Neural cell (in vitro differentiated cells): ENCODE measurements around the gene LDAH. TPM values are rescaled to one million over a fixed set of nuclear protein-coding genes. Genes with fewer than 3 reads are reported as not detected.

Experiments
- H2AFZ ChIP-seq: fragments of 200-600, 300-800 bp; sonication (generic), shearing (Covaris generic); 2 replicates; pipeline ENCODE4 v1.6.0; 2014; ENCODE audit warnings: low read depth, mild to moderate bottlenecking, antibody characterized with exemption, low read length, moderate library complexity
- H3F3A ChIP-seq: fragments of 200-600 bp; shearing (Covaris generic); 2 replicates; pipeline ENCODE4 v1.6.1; 2016; ENCODE audit warnings: mild to moderate bottlenecking, moderate library complexity, mixed read lengths, antibody characterized with exemption, low read length; ENCODE audit not compliant: insufficient read depth, poor library complexity, severe bottlenecking
- H3K27ac ChIP-seq: fragments of 200-600, 300-800 bp; sonication (generic), shearing (Covaris generic); 2 replicates; pipeline ENCODE4 v1.5.1; 2014; ENCODE audit warnings: mild to moderate bottlenecking, low read length, moderate library complexity
- H3K27me3 ChIP-seq: fragments of 300-800, 200-600 bp; sonication (generic), shearing (Covaris generic); 2 replicates; pipeline ENCODE4 v1.6.0; 2014; ENCODE audit warnings: mild to moderate bottlenecking, low read depth, low read length, moderate library complexity; ENCODE audit not compliant: insufficient read depth
- H3K36me3 ChIP-seq: fragments of 300-800, 200-600 bp; sonication (generic), shearing (Covaris generic); 2 replicates; pipeline ENCODE4 v1.5.1; 2014; ENCODE audit warnings: mild to moderate bottlenecking, antibody characterized with exemption, low read length, moderate library complexity; ENCODE audit not compliant: insufficient read depth
- H3K4me2 ChIP-seq: fragments of 300-800, 200-600 bp; sonication (generic), shearing (Covaris generic); 2 replicates; pipeline ENCODE4 v1.6.0; 2014; ENCODE audit warnings: mild to moderate bottlenecking, low read length
- H3K4me3 ChIP-seq: fragments of 300-800, 200-600 bp; sonication (generic), shearing (Covaris generic); 2 replicates; pipeline ENCODE4 v1.5.1; 2014; ENCODE audit warnings: mild to moderate bottlenecking, low read length, moderate library complexity
- H3K79me2 ChIP-seq: fragments of 200-600 bp; shearing (Covaris generic); replicated peaks from 2 replicates; pipeline ENCODE4 v1.6.0; 2014; ENCODE audit warnings: mild to moderate bottlenecking, low read length, moderate library complexity; ENCODE audit not compliant: insufficient read depth
- H3K9ac ChIP-seq: fragments of 300-800, 200-600 bp; sonication (generic), shearing (Covaris generic); 2 replicates; pipeline ENCODE4 v1.6.1; 2016; ENCODE audit warnings: mild to moderate bottlenecking, low read length, mixed read lengths
- H3K9me2 ChIP-seq: fragments of 200-600 bp; shearing (Covaris generic); 2 replicates; pipeline ENCODE4 v1.6.1; 2016; ENCODE audit warnings: mild to moderate bottlenecking, low read length, mixed read lengths; ENCODE audit not compliant: insufficient read depth
- H3K9me3 ChIP-seq: fragments of 200-600, 300-800 bp; sonication (generic), shearing (Covaris generic); 2 replicates; pipeline ENCODE4 v1.6.1; 2016; ENCODE audit warnings: mild to moderate bottlenecking, mixed run types, low read length, moderate library complexity, mixed read lengths
- H4K20me1 ChIP-seq: fragments of 200-600 bp; shearing (Covaris generic); 2 replicates; pipeline ENCODE4 v1.6.1; 2016; ENCODE audit warnings: mild to moderate bottlenecking, mixed run types; ENCODE audit not compliant: insufficient read depth
- EP300 ChIP-seq: fragments of 450-650 bp; conservative IDR thresholded peaks from 2 replicates; pipeline ENCODE4 v1.6.1; 2014; ENCODE audit warnings: antibody characterized with exemption, mild to moderate bottlenecking, moderate library complexity; ENCODE audit not compliant: poor library complexity, severe bottlenecking
- EZH2 ChIP-seq: fragments of 200-600, 300-800 bp; shearing (Covaris generic), sonication (generic); IDR thresholded peaks from 2 replicates; pipeline ENCODE4 v1.6.1; 2014; ENCODE audit warnings: antibody characterized with exemption, low read length, borderline replicate concordance, mild to moderate bottlenecking; ENCODE audit not compliant: insufficient read depth, poor library complexity, severe bottlenecking
- MXI1 ChIP-seq: fragments of 450-650 bp; conservative IDR thresholded peaks from 2 replicates; pipeline ENCODE4 v1.6.1; 2014; ENCODE audit warnings: antibody characterized with exemption, mild to moderate bottlenecking; ENCODE audit not compliant: poor library complexity, severe bottlenecking
- POLR2AphosphoS5 ChIP-seq: IDR thresholded peaks from 2 replicates; pipeline ENCODE4 v1.6.1; 2012
- RAD21 ChIP-seq: fragments of 450-650 bp; conservative IDR thresholded peaks from 2 replicates; pipeline ENCODE4 v1.6.1; 2014; ENCODE audit warnings: antibody characterized with exemption, mild to moderate bottlenecking, moderate library complexity
- SMC3 ChIP-seq: fragments of 450-650 bp; conservative IDR thresholded peaks from 2 replicates; pipeline ENCODE4 v1.6.1; 2014; ENCODE audit warnings: antibody characterized with exemption, mild to moderate bottlenecking, moderate library complexity; ENCODE audit not compliant: poor library complexity
- TAF1 ChIP-seq: IDR thresholded peaks from 2 replicates; pipeline ENCODE4 v1.6.1; 2012; ENCODE audit warnings: low read depth
- polyA plus RNA-seq: library from polyadenylated mRNA; depleted of rRNA; stranded (reverse); fragments of >200 nt; gene quantifications from 2 replicates; pipeline ENCODE4 v1.2.3, GENCODE V29; 2014
- TF ChIP-seq, protein P1 (sequence below): IDR thresholded peaks from 2 replicates; pipeline ENCODE4 v1.6.1; 2012; ENCODE audit warnings: borderline replicate concordance
- TF ChIP-seq, protein P2 (sequence below): fragments of 450-650 bp; IDR thresholded peaks from 2 replicates; pipeline ENCODE4 v1.5.1; 2014; ENCODE audit warnings: antibody characterized with exemption, mild to moderate bottlenecking, moderate library complexity; ENCODE audit not compliant: poor library complexity, severe bottlenecking

The LDAH gene
- polyA plus RNA-seq, 1 donor from 2014 or later = 44.1 TPM

DNA sequence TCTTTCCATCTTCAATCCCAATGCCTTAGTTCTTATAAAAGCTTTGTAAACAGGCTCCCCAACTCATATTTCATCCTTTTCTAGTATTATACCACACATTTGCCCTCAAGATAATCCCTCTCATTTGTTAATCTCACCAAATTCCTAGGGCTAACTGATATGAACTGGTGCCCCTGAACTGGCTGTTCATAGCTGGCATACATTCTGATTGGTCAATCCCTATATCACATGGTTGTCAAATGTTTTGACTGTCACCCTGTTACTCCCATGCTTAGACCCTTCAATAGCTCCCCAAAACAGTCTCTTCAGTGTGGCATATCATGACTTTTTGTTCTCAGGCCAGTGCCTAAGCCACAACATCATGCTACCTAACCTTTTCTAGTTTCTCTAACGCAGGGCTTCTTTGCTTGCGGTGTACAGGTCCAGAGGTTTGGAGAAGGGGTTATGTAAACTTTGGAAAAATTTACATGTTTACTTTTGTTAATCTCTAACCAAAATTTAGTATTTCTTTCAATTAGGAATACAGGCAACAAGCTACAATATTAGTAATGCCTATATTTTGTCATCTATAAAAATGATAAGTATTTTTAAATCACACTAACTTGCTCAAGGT, 125.5 kb downstream of the LDAH start:
- H3K4me2 ChIP-seq = no peak overlapping the region

DNA sequence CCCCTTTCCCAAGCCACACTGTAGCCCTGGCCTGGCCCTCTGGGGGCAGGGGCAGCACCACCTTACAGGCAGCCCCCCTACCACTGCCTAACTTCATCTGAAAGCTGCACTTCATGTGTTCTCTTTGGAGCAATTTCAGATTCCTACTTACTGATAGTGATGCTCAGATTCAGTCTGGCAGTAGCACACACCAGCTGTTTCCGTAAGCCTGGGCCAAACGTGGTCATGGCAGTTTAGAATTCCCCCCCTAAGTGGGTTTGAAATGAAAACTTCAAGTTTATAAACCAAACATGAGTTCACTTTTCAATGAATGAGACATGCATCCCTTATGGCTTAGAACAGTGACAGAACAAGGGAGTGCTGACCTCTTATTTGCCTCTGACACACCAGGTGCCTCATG, 126.5 kb downstream of the LDAH start:
- no peak overlapping the region for H3K9ac ChIP-seq
- H3K4me2 ChIP-seq = no peak overlapping the region
- no peak overlapping the region for H2AFZ ChIP-seq
- H3K79me2 ChIP-seq = no peaks in the 10 kb centered on the region
- TF ChIP-seq MXI1 (no peak), POLR2AphosphoS5 (no peak), TAF1 (no peak), RAD21 (no peak)
- TF ChIP-seq, protein P1, sequence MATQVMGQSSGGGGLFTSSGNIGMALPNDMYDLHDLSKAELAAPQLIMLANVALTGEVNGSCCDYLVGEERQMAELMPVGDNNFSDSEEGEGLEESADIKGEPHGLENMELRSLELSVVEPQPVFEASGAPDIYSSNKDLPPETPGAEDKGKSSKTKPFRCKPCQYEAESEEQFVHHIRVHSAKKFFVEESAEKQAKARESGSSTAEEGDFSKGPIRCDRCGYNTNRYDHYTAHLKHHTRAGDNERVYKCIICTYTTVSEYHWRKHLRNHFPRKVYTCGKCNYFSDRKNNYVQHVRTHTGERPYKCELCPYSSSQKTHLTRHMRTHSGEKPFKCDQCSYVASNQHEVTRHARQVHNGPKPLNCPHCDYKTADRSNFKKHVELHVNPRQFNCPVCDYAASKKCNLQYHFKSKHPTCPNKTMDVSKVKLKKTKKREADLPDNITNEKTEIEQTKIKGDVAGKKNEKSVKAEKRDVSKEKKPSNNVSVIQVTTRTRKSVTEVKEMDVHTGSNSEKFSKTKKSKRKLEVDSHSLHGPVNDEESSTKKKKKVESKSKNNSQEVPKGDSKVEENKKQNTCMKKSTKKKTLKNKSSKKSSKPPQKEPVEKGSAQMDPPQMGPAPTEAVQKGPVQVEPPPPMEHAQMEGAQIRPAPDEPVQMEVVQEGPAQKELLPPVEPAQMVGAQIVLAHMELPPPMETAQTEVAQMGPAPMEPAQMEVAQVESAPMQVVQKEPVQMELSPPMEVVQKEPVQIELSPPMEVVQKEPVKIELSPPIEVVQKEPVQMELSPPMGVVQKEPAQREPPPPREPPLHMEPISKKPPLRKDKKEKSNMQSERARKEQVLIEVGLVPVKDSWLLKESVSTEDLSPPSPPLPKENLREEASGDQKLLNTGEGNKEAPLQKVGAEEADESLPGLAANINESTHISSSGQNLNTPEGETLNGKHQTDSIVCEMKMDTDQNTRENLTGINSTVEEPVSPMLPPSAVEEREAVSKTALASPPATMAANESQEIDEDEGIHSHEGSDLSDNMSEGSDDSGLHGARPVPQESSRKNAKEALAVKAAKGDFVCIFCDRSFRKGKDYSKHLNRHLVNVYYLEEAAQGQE = no peak
- H3K27me3 ChIP-seq = no peaks in the 10 kb centered on the region
- no peak overlapping the region for H3K4me3 ChIP-seq
- no peaks in the 10 kb centered on the region for H3K9me2 ChIP-seq
- no peaks in the 10 kb centered on the region for H4K20me1 ChIP-seq
- no peaks in the 10 kb centered on the region for H3K9me3 ChIP-seq
- H3F3A ChIP-seq = no peaks in the 10 kb centered on the region
- H3K36me3 ChIP-seq = no peaks in the 10 kb centered on the region
- no peak overlapping the region for H3K27ac ChIP-seq

More for the DNA sequence above, 125.5 kb downstream of the LDAH start:
- Histone ChIP-seq H3K27ac (no peak overlapping the region), H3K36me3 (no peaks in the 10 kb centered on the region), H3K27me3 (no peaks in the 10 kb centered on the region), H3F3A (no peaks in the 10 kb centered on the region), H4K20me1 (no peaks in the 10 kb centered on the region), H2AFZ (no peak overlapping the region), H3K79me2 (no peaks in the 10 kb centered on the region), H3K9ac (no peak overlapping the region), H3K4me3 (no peak overlapping the region), H3K9me3 (no peaks in the 10 kb centered on the region), H3K9me2 (no peaks in the 10 kb centered on the region)
- TF ChIP-seq EP300 (no peak), MXI1 (no peak), POLR2AphosphoS5 (no peak), SMC3 (no peak), EZH2 (no peak), TAF1 (no peak), RAD21 (no peak)
- TF ChIP-seq, protein P2, sequence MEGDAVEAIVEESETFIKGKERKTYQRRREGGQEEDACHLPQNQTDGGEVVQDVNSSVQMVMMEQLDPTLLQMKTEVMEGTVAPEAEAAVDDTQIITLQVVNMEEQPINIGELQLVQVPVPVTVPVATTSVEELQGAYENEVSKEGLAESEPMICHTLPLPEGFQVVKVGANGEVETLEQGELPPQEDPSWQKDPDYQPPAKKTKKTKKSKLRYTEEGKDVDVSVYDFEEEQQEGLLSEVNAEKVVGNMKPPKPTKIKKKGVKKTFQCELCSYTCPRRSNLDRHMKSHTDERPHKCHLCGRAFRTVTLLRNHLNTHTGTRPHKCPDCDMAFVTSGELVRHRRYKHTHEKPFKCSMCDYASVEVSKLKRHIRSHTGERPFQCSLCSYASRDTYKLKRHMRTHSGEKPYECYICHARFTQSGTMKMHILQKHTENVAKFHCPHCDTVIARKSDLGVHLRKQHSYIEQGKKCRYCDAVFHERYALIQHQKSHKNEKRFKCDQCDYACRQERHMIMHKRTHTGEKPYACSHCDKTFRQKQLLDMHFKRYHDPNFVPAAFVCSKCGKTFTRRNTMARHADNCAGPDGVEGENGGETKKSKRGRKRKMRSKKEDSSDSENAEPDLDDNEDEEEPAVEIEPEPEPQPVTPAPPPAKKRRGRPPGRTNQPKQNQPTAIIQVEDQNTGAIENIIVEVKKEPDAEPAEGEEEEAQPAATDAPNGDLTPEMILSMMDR = no peak
- TF ChIP-seq, protein P1 = no peak
